EL (cell line): ENCODE measurements around the gene TBKBP1.
A peak's percentile ranks its signal among the peaks of the same experiment; 100 is the strongest.

Experiments
- DNase-seq: peaks from one replicate; pipeline ENCODE4 v3.0.0-alpha.2; 2016

Gene TBKBP1, protein sequence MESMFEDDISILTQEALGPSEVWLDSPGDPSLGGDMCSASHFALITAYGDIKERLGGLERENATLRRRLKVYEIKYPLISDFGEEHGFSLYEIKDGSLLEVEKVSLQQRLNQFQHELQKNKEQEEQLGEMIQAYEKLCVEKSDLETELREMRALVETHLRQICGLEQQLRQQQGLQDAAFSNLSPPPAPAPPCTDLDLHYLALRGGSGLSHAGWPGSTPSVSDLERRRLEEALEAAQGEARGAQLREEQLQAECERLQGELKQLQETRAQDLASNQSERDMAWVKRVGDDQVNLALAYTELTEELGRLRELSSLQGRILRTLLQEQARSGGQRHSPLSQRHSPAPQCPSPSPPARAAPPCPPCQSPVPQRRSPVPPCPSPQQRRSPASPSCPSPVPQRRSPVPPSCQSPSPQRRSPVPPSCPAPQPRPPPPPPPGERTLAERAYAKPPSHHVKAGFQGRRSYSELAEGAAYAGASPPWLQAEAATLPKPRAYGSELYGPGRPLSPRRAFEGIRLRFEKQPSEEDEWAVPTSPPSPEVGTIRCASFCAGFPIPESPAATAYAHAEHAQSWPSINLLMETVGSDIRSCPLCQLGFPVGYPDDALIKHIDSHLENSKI

DNA sequence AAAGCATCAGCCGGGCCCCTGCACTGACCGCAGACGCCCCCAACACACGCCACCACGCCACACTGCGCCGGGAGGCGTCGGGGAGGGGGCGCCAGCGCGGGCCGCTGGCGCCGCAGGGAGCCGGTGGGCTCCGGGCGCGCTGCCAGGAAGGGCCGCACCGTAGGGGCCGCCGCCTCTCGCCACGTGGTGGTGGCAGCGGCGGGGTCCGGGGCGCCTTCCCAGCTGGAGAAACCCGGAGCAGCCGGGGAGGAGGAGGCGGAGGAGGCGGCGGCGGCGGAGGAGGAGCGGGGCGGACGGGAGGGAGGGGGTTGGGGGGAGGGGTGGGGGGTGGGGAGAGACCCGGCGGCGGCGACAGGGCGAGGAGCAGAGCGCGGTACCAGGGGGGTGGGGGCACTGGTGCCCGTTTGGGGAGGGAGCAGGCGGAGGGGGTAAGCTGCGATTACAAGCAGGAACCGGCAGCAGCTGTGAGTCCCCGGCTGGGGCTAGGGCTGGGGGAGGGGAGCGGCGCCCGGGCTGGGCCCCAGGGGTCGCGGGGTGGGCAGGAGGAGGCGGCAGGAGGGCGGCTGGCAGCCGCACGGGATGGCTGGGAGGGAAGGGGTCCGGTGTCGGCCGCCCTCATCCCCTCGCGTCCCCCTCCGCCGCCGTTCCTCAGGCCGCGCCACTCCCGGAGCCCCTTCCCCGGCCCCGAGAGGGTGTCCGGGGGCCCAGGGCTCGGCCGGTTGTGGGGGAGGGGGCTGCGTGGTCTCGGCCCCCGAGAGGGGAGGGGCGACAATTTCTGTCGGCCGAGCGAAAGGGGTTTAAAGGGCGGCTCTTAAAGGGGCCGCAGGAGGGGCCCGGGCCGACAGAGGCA is at the start of gene TBKBP1:
TSS of gene TBKBP1 (plus strand) at position 431 of the 850 bp plus-strand sequence. CDS start 1,952 bp downstream, outside the sequence.
- peak; percentile 54 for DNase-seq

DNA sequence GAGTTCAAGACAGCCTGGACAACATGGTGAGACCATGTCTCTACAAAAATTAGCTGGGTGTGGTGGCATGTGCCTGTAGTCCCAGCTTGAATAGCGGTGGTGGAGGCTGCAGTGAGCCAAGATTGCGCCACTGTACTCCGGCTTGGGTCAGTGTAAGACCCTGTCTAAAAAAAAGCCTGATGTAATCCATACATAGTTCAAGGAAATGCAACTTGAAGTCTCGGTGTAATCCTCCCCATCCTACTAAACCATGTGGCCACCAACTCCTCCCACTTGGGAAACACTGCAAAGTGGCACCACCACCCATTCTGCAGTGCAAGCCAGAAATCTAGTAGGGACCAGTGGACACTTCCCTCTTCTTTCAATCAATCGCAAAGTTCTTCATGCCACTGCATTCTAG is 49.6 kb upstream of the TBKBP1 start:
- DNase-seq = no peak

DNA sequence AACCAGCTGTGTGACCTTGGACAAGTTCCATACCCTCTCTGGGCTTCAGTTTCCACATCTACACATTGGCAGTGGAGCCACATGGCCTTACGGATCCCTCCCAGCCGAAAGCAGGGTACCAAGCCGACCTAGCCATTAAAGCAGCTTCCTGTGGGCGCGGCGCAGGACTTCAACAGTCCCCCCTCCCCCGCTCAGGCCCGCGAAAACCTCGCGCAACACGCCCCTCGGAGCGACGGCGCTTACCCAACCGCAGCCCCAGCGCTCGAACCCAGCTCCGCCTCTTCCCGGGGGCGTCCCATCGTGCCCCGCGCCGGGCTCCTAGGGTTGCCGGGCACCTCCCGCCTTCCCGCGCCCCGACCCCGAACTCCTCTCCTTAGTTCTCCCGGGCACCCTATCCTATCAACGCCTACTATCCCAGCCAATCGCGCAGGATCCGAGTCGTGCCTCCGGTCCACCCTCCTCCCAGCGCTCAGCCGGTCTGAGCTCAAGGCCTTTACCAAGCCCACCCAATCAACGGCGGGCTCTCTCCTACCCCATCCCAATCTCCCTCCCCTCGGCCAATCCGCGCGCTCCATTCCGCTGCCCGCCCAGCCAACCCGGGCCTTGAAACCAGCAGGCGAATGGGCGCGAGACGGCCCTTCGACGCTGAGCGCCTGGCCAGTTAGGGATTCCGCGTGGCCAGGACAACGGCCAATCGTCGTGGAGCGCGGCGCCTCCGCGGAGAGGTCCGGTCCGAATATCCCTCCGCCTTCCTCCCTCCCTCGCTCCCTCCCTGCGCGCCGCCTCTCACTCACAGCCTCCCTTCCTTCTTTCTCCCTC is 44.6 kb upstream of the TBKBP1 start, which contains the start of gene KPNB1:
TSS of gene KPNB1 (plus strand) at position 767 of the 819 bp plus-strand sequence. CDS start 326 bp downstream, outside the sequence.
- peak; percentile 100 for DNase-seq

DNA sequence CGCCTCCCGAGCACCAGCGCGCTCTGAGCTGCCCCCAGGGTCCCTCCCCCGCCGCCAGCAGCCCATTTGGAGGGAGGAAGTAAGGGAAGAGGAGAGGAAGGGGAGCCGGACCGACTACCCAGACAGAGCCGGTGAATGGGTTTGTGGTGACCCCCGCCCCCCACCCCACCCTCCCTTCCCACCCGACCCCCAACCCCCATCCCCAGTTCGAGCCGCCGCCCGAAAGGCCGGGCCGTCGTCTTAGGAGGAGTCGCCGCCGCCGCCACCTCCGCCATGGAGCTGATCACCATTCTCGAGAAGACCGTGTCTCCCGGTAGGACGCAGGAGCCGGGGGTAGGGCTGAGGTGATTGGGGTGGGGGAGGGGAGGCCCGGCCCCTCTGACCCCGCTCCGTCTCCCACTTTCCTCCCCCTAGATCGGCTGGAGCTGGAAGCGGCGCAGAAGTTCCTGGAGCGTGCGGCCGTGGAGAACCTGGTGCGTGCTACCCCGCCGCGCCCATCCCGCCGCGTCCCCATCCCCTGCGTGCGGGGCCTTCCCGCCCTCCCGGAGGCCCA is 43.9 kb upstream of the TBKBP1 start:
- DNase-seq = no peak

DNA sequence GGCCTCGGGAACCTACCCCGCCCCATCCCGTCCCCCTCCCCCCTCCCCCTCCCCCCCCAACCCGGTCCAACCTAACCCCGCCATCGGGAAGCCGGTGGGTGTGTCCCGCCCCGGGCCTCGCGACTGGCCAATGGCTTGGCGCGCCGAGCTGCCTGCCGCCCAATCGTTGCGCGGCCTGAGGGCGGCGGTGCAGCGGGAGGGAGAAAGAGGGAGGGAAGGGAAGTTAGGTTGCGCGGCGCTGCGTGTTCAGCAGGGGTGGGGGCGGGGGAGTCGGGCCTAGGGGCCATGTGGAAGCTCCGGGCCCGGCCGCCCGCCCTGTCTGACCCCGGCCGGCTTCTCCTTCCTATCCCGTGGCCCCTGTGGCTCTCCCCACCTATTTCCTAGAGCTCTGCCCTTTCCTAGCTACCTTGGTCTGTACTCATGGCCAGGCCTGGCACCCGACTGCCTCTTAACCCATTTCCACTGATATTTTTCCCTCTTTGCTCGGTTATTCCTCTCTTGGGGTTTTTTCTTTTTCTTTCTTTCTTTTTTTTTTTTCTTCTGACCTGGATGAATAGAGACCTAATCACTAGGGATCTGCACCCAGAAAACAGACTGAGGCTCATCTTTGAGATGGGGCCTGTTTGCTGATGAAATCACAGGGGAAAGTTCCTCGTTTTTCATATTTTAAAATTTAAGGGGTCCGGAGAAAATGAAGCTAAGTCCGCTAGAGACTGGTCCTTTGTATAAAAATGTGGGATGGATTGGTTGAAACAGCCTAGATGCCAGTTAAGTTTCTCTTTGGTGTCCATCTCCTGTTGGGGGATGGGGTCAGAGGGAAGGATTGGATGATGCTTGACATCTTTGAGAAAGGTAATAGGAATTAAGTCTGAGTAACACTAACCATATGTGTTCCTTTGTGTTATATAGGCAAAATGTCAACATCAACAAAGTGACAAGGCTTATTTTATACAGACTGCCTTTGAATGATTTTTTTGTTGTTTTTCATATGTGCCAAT is 43.1 kb upstream of the TBKBP1 start:
- peak; percentile 97 for DNase-seq

DNA sequence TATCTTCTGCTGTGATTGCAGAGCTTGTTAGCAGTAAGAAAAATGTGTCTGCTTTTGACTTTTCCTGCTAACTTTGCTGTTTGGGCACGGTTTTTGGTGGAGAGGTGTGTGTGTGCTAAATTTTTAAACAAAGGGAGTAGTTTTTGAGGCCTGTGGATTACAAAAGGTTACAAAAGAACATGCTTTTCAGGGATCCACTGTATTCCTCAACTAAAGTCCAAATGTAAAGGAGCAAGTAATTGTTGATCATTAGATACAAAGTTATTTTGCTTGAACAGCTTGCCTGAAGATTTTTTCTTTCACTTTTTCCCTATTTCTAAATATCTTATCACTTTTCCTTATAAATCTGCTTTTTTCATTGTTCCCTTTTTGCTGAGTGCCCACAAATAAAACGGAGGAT is 42.3 kb upstream of the TBKBP1 start:
- no peak for DNase-seq

DNA sequence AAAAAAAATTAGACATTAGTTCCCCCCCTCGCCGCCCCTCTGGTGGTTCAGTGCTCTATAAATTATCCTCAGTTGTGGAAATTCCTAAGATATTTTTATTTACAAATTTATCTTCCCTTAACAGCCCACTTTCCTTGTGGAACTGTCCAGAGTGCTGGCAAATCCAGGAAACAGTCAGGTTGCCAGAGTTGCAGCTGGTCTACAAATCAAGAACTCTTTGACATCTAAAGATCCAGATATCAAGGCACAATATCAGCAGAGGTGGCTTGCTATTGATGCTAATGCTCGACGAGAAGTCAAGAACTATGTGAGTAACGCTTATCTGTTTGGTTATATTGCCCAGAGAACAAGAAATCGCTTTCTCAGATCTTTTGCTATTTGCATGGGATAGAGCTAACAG is 41.4 kb upstream of the TBKBP1 start:
- DNase-seq = no peak

DNA sequence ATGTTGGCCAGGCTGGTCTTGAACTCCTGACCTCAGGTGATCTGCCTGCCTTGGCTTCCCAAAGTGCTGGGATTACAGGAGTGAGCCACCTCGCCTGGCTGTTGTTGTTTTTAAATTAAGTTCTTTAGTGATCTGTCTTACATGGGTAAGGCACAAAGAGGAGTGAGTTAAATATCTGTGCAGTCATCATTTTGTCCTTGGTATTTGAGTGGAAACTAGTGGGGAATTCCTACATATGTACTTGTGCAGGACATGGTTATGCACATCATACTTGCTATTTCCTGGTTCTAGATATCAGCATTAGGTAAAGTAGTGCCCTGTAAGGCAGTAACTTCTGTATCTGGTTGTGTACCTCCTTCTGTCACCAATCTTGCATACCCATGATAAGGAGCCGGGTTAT is 40.5 kb upstream of the TBKBP1 start:
- no peak for DNase-seq

DNA sequence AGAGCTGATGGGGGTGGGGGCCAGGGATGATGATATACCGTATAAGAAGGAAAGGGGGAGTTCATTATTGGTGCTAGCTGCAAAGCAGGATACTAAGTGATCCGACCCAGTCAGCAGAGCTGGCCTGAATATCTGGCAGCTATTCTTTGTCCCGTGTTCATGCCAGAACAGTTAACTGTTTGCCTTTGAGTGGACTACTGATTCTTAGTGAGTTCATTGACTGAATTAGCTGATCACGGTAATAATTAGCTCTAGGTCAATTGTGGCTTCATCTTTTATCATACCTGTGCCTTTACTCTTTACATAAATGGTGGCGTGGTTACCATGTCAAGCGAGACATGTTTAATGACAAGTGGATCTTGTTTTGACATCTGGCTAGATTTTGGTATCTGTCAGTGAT is 39.0 kb upstream of the TBKBP1 start:
- no peak for DNase-seq

DNA sequence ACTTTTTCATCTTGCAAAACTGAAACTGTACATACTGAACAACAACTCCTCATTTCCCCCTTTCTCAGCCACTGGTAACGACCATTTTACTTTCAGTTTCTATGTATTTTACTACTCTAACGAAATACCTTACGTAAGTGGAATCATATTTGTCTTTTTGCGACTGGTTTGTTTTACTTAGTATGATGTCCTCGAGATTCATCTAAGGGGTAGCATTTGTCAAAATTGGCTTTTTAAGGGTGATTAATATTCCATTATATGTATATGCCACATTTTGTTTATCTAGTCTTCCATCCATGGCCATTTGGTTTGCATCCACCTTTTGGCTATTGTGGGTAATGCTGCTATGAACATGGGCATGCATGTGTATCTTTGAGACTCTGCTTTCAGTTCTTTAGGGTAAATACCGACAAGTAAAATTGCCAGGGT is 33.9 kb upstream of the TBKBP1 start:
- no peak for DNase-seq

DNA sequence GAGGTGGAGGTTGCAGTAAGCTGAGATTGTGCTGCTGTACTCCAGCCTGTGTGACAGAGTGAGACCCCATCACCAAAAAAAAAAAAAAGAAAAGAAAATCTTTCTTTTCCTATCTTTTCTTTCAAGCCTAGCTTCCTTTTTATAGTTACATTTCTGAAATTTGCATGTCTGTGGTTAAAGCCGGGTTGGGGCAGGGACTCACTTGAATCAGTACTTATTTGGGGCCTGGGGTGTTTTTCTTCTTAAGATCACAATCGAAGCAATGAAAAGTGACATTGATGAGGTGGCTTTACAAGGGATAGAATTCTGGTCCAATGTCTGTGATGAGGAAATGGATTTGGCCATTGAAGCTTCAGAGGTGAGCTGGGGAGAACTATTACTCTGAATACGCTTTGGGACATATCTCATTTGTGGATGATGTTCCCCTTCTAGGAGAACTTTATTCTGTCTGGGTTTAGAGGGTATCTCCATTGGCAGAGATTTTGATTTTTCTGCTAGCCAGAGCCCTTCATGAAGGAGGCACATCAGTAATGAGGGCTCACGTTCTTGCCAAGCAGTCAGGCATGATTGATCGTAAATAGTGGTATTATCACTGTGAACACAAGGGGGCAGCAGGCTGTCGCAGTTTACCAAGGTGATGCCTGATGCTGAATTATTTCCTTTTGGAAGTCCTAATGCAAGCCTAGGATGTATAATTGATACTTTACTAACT is 29.9 kb upstream of the TBKBP1 start:
- peak; percentile 66 for DNase-seq

DNA sequence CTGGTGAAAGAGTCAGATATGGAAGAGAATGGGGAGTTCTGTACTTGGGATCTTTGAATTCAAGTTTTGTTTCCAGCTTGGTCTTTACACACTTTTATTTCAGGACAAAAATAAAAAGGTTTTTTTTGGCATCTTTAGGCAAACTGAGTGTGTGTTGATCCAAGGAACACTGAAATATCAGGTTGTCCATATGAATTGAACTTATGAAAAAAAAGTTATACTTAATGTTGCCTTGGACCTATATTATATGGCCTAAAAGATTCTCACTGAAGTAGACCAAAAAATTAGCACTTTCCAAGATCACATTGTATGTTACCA is 29.4 kb upstream of the TBKBP1 start:
- no peak for DNase-seq

DNA sequence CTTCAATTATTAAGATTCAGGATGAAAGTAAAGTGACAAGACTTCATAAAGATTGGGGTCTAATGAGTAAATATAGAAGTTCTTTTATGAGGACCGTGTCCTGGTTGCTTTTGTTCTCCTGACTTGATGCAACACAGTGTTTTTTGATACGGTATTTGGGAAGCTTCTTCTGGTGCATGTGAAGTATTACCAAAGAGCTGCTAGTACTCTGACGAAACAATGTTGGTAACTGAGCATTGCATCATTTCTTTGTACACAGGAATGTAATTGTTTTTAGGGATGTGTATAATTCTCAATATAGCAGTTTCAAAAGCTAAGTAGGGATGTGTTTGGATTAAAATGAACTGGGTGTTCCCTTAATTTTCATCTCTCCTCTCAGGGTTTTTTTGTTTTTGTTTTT is 28.3 kb upstream of the TBKBP1 start:
- DNase-seq = no peak

DNA sequence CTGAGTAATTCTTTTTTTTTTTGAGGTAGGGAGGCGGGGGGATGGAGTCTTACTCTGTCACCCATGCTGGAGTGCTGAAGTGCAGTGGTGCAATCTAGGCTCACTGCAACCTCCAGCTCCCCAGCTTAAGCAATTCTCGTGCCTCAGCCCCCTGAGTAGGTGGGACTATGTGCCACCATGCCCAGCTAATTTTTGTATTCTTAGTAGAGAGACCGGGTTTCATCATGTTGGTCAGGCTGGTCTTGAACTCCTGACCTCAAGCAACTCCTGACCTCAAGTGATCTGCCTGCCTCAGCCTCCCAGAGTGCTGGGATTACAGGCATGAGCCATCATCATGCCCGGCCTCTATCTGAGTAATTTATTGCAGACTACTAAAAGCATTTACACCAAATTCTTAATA is 24.9 kb upstream of the TBKBP1 start:
- DNase-seq = no peak

DNA sequence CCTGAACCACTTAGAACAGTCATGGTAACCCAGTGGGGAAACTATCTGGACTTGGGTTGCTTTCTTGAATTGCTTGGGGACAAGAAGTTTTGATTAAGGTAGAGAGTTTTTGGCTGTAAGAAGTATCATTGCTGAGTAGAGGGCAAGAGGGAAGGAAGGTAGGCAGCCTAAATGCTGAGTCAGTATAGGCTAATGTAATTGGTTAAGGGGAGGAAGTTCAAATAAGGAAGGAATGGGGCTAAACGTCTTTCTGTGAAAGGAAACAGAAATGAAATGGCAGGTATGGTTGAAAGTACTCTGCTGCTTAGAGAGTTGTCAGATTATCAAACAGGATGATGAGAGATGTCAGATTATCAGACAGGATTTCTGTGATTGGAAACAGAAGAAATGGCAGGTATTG is 23.9 kb upstream of the TBKBP1 start:
- no peak for DNase-seq

DNA sequence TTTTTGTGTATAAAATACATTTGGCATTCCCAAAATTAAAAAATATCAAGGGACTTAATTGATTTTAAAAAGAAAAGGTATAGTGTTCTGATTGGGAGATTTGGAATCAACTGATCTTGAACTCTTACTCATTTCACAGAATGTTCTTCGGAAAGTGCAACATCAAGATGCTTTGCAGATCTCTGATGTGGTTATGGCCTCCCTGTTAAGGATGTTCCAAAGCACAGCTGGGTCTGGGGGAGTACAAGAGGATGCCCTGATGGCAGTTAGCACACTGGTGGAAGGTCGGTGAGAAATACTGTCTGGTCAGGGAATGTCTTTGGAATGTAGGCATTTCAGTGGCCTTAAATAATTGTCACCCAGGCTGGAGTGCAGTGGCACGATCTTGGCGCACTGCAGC is 19.5 kb upstream of the TBKBP1 start:
- no peak for DNase-seq

DNA sequence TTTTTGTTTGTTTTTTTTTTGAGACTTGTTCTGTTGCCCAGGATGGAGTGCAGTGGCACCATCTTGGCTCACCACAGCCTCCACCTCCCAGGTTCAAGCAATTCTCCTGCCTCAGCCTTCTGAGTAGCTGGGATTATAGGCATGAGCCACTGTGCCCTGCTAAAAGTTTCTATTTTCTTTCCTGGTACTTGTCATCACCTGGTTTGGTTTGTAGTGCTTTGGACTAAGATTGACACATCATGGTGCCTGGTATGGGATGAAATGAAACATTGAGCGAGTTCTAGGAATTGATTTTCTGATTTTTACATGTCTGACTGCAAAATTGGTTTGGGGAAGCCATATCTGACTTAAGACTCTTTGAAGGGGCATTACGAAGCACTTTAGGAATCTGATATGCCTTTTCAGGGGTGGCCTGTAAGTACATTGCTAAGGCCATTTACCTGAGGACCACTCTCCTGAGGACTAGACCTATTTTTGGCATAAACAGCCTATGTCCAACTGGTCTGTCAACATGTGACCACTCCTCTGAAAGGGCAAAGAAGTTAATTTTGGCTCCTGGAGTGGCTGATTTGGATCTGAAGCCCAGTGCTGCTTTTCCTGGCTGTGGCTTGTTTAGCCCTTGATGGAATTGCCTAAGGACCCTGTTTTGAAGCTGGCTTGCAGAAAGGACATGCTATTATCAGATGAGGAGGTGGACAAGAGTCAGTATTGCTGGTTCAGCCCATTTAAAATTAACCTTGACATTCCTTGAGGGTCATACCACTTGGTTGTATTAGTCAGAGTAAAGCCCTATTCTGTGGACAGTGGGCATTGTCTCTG is 18.4 kb upstream of the TBKBP1 start:
- no peak for DNase-seq

DNA sequence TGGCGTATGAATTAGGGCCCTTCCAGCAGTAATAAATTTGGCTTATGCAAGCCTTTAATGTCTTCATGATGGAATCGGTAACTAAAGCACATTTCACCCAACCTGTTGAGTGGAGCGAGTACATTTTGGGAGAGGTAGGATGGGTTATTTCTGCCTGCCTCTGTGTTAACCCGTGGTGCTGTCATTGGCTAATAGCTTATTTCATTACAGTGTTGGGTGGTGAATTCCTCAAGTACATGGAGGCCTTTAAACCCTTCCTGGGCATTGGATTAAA is 17.8 kb upstream of the TBKBP1 start:
- no peak for DNase-seq

DNA sequence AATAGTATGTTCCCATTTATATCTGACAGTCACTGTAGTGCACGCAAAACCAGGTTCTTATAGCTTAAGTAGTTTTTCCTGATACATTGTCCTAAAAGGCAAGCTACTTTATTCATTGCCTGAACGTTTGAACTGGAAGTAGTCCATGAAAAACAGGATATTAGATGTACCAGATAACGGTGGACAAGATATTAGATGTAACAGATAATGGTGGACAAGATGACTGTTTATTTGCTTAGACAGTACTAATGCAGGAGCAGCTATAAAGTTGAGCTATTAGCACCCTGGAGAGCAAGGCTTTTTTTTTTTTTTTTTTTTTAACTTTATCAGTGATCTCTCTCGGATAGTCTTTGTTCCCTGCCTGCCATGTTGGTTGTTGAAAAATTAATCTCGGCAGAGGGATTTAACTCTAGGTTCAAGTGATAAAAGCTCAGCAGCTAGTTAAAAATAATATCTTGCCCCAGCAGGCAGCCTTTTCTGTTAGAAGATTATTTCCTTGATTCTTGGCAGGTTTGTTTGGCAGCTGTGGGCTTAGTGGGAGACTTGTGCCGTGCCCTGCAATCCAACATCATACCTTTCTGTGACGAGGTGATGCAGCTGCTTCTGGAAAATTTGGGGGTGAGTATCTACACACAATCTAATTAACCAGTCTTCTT is 17.3 kb upstream of the TBKBP1 start:
- DNase-seq = no peak
